Astrocyte (in vitro differentiated cells and primary cell): ENCODE data around the gene SPHK2. TPM values are rescaled to one million over a fixed set of nuclear protein-coding genes. Genes with fewer than 3 reads are reported as not detected.

Source experiments
- DNase-seq: peaks from one replicate; pipeline ENCODE4 v3.0.0-alpha.2; 2010; ENCODE audit warnings: low read depth
- FAIRE-seq: peaks from 2 replicates; lab custom pipeline; 2011; peaks lifted over from hg19 to GRCh38; lab: Jason Lieb, UNC
- H2AFZ ChIP-seq: 2 replicates; pipeline ENCODE4 v1.6.0; 2012; ENCODE audit warnings: low read depth, low read length, inconsistent platforms
- H3K27ac ChIP-seq: 2 replicates; pipeline ENCODE4 v1.5.1; 2011; ENCODE audit warnings: low read depth, low read length, inconsistent platforms
- H3K27me3 ChIP-seq: 2 replicates; pipeline ENCODE4 v1.6.0; 2011; ENCODE audit warnings: low read length, inconsistent platforms; ENCODE audit not compliant: insufficient read depth
- H3K36me3 ChIP-seq: 2 replicates; pipeline ENCODE4 v1.5.1; 2011; ENCODE audit warnings: low read length, inconsistent platforms; ENCODE audit not compliant: insufficient read depth
- H3K4me1 ChIP-seq: 2 replicates; pipeline ENCODE4 v1.5.1; 2011; ENCODE audit warnings: low read length, inconsistent platforms; ENCODE audit not compliant: insufficient read depth
- H3K4me2 ChIP-seq: 2 replicates; pipeline ENCODE4 v1.6.0; 2012; ENCODE audit warnings: low read length, inconsistent platforms
- H3K4me3 ChIP-seq: 2 replicates; pipeline ENCODE4 v1.5.1; 2011; ENCODE audit warnings: low read depth, mild to moderate bottlenecking, low read length, inconsistent platforms; ENCODE audit not compliant: insufficient read depth
- H3K79me2 ChIP-seq: 2 replicates; pipeline ENCODE4 v1.6.0; 2012; ENCODE audit warnings: mild to moderate bottlenecking, low read length, inconsistent platforms; ENCODE audit not compliant: insufficient read depth
- H3K9ac ChIP-seq: 2 replicates; pipeline ENCODE4 v1.6.0; 2012; ENCODE audit warnings: mild to moderate bottlenecking, low read length, inconsistent platforms
- H3K9me3 ChIP-seq: 2 replicates; pipeline ENCODE4 v1.5.1; 2012; ENCODE audit warnings: low read depth, mild to moderate bottlenecking, low read length, inconsistent platforms; ENCODE audit not compliant: insufficient read depth
- H4K20me1 ChIP-seq: 2 replicates; pipeline ENCODE4 v1.6.0; 2012; ENCODE audit warnings: low read length, inconsistent platforms; ENCODE audit not compliant: insufficient read depth
- H3K27ac Mint-ChIP-seq: one replicate; pipeline ENCODE4 v1.8.0; 2021; ENCODE audit warnings: mild to moderate bottlenecking, mixed read lengths; ENCODE audit not compliant: unreplicated experiment
- H3K27me3 Mint-ChIP-seq: one replicate; pipeline ENCODE4 v1.8.0; 2021; ENCODE audit warnings: low read depth, mixed read lengths; ENCODE audit not compliant: unreplicated experiment
- H3K36me3 Mint-ChIP-seq: one replicate; pipeline ENCODE4 v1.8.0; 2021; ENCODE audit warnings: low read depth, mixed read lengths; ENCODE audit not compliant: unreplicated experiment
- H3K4me1 Mint-ChIP-seq: one replicate; pipeline ENCODE4 v1.8.0; 2021; ENCODE audit warnings: low read depth, mixed read lengths; ENCODE audit not compliant: unreplicated experiment
- H3K4me3 Mint-ChIP-seq: one replicate; pipeline ENCODE4 v1.8.0; 2021; ENCODE audit warnings: mild to moderate bottlenecking, moderate library complexity, mixed read lengths; ENCODE audit not compliant: unreplicated experiment
- H3K9me3 Mint-ChIP-seq: one replicate; pipeline ENCODE4 v1.8.0; 2021; ENCODE audit warnings: mild to moderate bottlenecking, mixed read lengths; ENCODE audit not compliant: unreplicated experiment
- EZH2 ChIP-seq: IDR thresholded peaks from 2 replicates; pipeline ENCODE4 v1.6.1; 2012; ENCODE audit warnings: mild to moderate bottlenecking, low read length, inconsistent platforms; ENCODE audit not compliant: insufficient read depth
- total RNA-seq: library from RNA; stranded (reverse); gene quantifications from 2 replicates; pipeline ENCODE4 v1.2.1, GENCODE V29; 2021
- TF ChIP-seq, protein P1 (sequence below): IDR thresholded peaks from 2 replicates; pipeline ENCODE4 v1.5.1; 2011; ENCODE audit warnings: low read depth, mild to moderate bottlenecking, inconsistent platforms, low read length, moderate library complexity; ENCODE audit not compliant: insufficient read depth

Gene SPHK2
- total RNA-seq, 1 donor from 2014 or later: 29.4 TPM

- Mint-ChIP-seq H3K4me3 (peak overlapping the region; percentile 78), H3K36me3 (peaks cover 2% of the 10 kb centered on the region), H3K27me3 (peaks cover 4% of the 10 kb centered on the region), H3K9me3 (no peaks in the 10 kb centered on the region), H3K27ac (peak overlapping the region; percentile 47), H3K4me1 (peaks cover 4% of the 10 kb centered on the region)
- DNase-seq: no peak
- Histone ChIP-seq H3K4me1 (peaks cover 15% of the 10 kb centered on the region), H3K36me3 (no peaks in the 10 kb centered on the region), H3K9ac (no peak overlapping the region), H4K20me1 (no peaks in the 10 kb centered on the region), H3K4me2 (peak overlapping the region; percentile 98), H3K27ac (no peak overlapping the region), H3K79me2 (no peaks in the 10 kb centered on the region), H2AFZ (no peak overlapping the region), H3K27me3 (no peaks in the 10 kb centered on the region), H3K9me3 (no peaks in the 10 kb centered on the region), H3K4me3 (no peak overlapping the region)
- FAIRE-seq: no peak
- TF ChIP-seq, protein P1, sequence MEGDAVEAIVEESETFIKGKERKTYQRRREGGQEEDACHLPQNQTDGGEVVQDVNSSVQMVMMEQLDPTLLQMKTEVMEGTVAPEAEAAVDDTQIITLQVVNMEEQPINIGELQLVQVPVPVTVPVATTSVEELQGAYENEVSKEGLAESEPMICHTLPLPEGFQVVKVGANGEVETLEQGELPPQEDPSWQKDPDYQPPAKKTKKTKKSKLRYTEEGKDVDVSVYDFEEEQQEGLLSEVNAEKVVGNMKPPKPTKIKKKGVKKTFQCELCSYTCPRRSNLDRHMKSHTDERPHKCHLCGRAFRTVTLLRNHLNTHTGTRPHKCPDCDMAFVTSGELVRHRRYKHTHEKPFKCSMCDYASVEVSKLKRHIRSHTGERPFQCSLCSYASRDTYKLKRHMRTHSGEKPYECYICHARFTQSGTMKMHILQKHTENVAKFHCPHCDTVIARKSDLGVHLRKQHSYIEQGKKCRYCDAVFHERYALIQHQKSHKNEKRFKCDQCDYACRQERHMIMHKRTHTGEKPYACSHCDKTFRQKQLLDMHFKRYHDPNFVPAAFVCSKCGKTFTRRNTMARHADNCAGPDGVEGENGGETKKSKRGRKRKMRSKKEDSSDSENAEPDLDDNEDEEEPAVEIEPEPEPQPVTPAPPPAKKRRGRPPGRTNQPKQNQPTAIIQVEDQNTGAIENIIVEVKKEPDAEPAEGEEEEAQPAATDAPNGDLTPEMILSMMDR: no peak
- no peak for TF ChIP-seq EZH2
Observed at GRCh38 chr19:48644355-48644754, 25.0 kb downstream of the SPHK2 start.

GRCh38 chr19:48644839-48645619 is 25.7 kb downstream of the SPHK2 start:
- Histone ChIP-seq H3K79me2 (no peaks in the 10 kb centered on the region), H2AFZ (peak overlapping the region; percentile 86), H3K27ac (no peak overlapping the region), H3K4me3 (peak overlapping the region; percentile 32), H3K4me2 (peak overlapping the region; percentile 98), H3K27me3 (no peaks in the 10 kb centered on the region), H3K9me3 (no peaks in the 10 kb centered on the region), H4K20me1 (no peaks in the 10 kb centered on the region), H3K36me3 (no peaks in the 10 kb centered on the region), H3K9ac (no peak overlapping the region), H3K4me1 (peaks cover 19% of the 10 kb centered on the region)
- FAIRE-seq (no peak), DNase-seq (no peak)
- H3K27me3 Mint-ChIP-seq: peaks cover 2% of the 10 kb centered on the region
- peaks cover 2% of the 10 kb centered on the region for H3K36me3 Mint-ChIP-seq
- TF ChIP-seq, protein P1: no peak
- no peak for TF ChIP-seq EZH2
- H3K27ac Mint-ChIP-seq: peak overlapping the region; percentile 42
- H3K9me3 Mint-ChIP-seq: no peaks in the 10 kb centered on the region
- H3K4me1 Mint-ChIP-seq: peaks cover 4% of the 10 kb centered on the region
- peak overlapping the region; percentile 85 for H3K4me3 Mint-ChIP-seq

- DNase-seq (no peak), FAIRE-seq (no peak)
- Histone ChIP-seq H4K20me1 (no peaks in the 10 kb centered on the region), H3K36me3 (no peaks in the 10 kb centered on the region), H3K9ac (peak overlapping the region; percentile 74), H3K79me2 (no peaks in the 10 kb centered on the region), H3K4me3 (peak overlapping the region; percentile 32), H3K9me3 (no peaks in the 10 kb centered on the region), H3K27ac (no peak overlapping the region), H3K4me1 (peaks cover 19% of the 10 kb centered on the region), H3K4me2 (peak overlapping the region; percentile 98), H3K27me3 (no peaks in the 10 kb centered on the region), H2AFZ (peak overlapping the region; percentile 86)
- TF ChIP-seq EZH2: no peak
- TF ChIP-seq, protein P1: no peak
- Mint-ChIP-seq H3K27me3 (peaks cover 2% of the 10 kb centered on the region), H3K36me3 (peaks cover 2% of the 10 kb centered on the region), H3K4me3 (peak overlapping the region; percentile 85), H3K4me1 (peaks cover 4% of the 10 kb centered on the region), H3K27ac (no peak overlapping the region), H3K9me3 (no peaks in the 10 kb centered on the region)
Observed at GRCh38 chr19:48645620-48646000, 26.3 kb downstream of the SPHK2 start.
